Glutamatergic neuron (in vitro differentiated cells): ENCODE data around the gene CLIC1. TPM values are rescaled to one million over a fixed set of nuclear protein-coding genes. Genes with fewer than 3 reads are reported as not detected.
A peak's percentile ranks its signal among the peaks of the same experiment; 100 is the strongest.
"Not testable (repeated sequence)": the region's sequence is repeated elsewhere in the genome, so short reads cannot be mapped to it uniquely, and the experiment has no call there.

Experiments used
- DNase-seq: peaks from one replicate; pipeline ENCODE4 v3.0.0; 2022
- H3K27ac Mint-ChIP-seq: one replicate; pipeline ENCODE4 v1.8.0; 2020; ENCODE audit warnings: mild to moderate bottlenecking, mixed read lengths, inconsistent platforms; ENCODE audit not compliant: unreplicated experiment
- H3K27me3 Mint-ChIP-seq: one replicate; pipeline ENCODE4 v1.8.0; 2020; ENCODE audit warnings: mild to moderate bottlenecking, moderate library complexity, mixed read lengths, inconsistent platforms; ENCODE audit not compliant: unreplicated experiment
- H3K36me3 Mint-ChIP-seq: one replicate; pipeline ENCODE4 v1.8.0; 2020; ENCODE audit warnings: mild to moderate bottlenecking, mixed read lengths, inconsistent platforms; ENCODE audit not compliant: unreplicated experiment
- H3K4me1 Mint-ChIP-seq: one replicate; pipeline ENCODE4 v1.8.0; 2020; ENCODE audit warnings: mild to moderate bottlenecking, low read depth, mixed read lengths, inconsistent platforms; ENCODE audit not compliant: unreplicated experiment
- H3K4me3 Mint-ChIP-seq: one replicate; pipeline ENCODE4 v1.8.0; 2020; ENCODE audit warnings: mild to moderate bottlenecking, mixed read lengths, inconsistent platforms; ENCODE audit not compliant: unreplicated experiment
- H3K9me3 Mint-ChIP-seq: one replicate; pipeline ENCODE4 v1.8.0; 2020; ENCODE audit warnings: mild to moderate bottlenecking, moderate library complexity, mixed read lengths, inconsistent platforms; ENCODE audit not compliant: unreplicated experiment
- CTCF ChIP-seq: fragments of 200-600 bp; sonication (generic); IDR thresholded peaks from one replicate; pipeline ENCODE4 v1.5.0; 2021; ENCODE audit not compliant: partially characterized antibody, unreplicated experiment
- total RNA-seq: library from RNA; stranded (reverse); fragmentation: NEBNext Ultra II Directional; extraction: Animal tissue kit (Norgen Biotek cat#: 25700); gene quantifications from one replicate; pipeline ENCODE4 v1.2.1, GENCODE V29; 2021; ENCODE audit not compliant: unreplicated experiment

The CLIC1 gene
- total RNA-seq, 1 donor from 2014 or later: 310 TPM

DNA sequence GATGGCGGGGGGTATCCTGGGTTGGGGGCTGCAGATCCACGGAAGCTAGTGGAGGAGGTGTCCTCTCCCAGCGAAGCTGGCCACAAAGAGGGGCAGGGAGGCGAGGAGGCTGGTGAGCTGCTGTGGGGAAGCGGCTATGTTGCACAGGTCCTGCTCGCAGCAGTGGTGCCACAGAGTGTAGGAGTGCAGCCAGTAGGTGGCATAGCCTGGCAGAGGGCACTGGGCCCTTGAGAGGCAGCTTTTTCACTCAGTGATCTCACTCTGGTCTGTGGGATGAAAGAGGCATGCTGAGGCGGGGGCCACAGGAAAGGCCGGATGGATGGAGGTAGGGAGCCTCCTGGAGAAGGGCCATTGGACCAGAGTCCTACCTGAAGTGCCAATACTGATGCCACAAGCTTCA is 24.0 kb downstream of the CLIC1 start:
- H3K27ac Mint-ChIP-seq: no peak overlapping the region

DNA sequence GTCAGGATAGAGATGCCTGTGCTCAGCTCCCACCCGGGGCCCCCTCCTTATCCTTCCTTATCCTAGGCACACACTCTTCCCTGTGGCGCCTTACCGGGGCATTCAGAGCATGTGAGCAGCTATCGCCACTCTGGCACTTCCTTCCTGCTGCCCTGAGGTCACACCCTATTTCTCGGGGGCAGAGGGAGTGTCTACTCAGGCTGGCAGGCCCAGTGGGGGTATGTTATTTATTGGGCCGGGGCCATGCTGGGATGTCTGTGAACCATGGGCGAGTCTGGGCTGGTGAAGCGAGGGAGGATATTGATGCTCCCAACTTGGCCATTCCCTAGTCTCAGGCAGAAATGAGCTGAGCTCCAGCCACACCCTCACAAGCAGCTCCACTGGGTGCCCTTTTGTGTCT is 25.1 kb downstream of the CLIC1 start:
- no peak for TF ChIP-seq CTCF
- no peak overlapping the region for H3K4me3 Mint-ChIP-seq
- peaks cover 17% of the 10 kb centered on the region for H3K4me1 Mint-ChIP-seq
- H3K9me3 Mint-ChIP-seq: peaks cover 9% of the 10 kb centered on the region
- H3K27me3 Mint-ChIP-seq: peaks cover 10% of the 10 kb centered on the region
- no peak overlapping the region for H3K27ac Mint-ChIP-seq
- no peak for DNase-seq
- H3K36me3 Mint-ChIP-seq: no peaks in the 10 kb centered on the region

More for the DNA sequence above, 24.0 kb downstream of the CLIC1 start:
- TF ChIP-seq CTCF: no peak
- H3K9me3 Mint-ChIP-seq: peaks cover 9% of the 10 kb centered on the region
- no peaks in the 10 kb centered on the region for H3K36me3 Mint-ChIP-seq
- DNase-seq: no peak
- H3K27me3 Mint-ChIP-seq: peaks cover 10% of the 10 kb centered on the region
- no peak overlapping the region for H3K4me3 Mint-ChIP-seq
- peaks cover 17% of the 10 kb centered on the region for H3K4me1 Mint-ChIP-seq

DNA sequence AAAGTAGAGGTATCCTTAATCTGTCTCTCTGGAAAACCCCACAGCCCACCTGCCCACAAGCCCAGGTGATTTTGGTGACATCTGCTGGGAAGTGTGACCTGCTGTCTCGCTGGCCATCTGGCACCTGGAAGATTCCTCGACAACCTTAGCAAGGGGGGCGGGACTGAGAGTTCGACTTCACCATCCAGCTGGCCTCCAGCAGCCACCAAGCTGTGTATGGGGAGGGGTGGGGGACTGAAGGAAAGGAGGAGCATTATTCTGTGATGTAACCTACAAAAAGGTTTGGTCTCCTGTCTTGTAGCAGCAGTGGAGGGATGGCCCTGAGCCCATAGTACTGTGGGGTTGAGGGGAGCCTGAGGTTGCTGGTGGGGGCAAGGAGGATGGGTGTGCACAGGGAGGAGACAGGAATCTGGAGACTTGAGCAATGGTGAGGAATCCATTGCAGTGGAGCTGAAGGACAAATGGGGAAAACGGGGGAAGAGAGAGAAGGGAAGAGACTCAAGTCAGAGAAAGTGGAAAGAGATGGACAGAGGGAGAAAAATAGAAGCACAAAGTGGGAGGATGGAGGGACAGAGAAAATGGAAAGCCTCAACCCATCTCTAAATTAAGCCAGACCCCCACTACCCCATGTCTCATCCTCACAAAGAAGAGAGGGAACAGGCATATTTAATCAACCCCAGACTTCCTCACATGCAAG is 25.7 kb downstream of the CLIC1 start:
- no peak for TF ChIP-seq CTCF
- Mint-ChIP-seq H3K27ac (peak overlapping the region; percentile 25), H3K9me3 (peaks cover 9% of the 10 kb centered on the region), H3K27me3 (peaks cover 10% of the 10 kb centered on the region), H3K4me3 (peak overlapping the region; percentile 11), H3K36me3 (no peaks in the 10 kb centered on the region), H3K4me1 (peaks cover 17% of the 10 kb centered on the region)
- no peak for DNase-seq

DNA sequence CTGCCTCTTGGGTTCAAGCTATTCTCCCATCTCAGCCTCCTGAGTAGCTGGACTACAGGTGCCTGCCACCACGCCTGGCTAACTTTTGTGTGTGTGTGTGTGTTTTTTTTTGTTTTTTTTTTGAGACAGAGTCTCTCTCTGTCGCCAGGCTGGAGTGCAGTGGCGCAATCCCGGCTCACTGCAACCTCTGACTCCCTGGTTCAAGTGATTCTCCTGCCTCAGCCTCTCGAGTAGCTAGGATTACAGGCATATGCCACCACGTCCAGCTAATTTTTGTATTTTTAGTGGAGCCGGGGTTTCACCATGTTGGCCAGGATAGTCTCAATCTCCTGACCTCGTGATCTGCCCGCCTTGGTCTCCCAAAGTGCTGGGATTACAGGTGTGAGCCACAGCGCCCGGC is 27.2 kb downstream of the CLIC1 start:
- not testable (repeated sequence) for H3K4me3 Mint-ChIP-seq, H3K9me3 Mint-ChIP-seq, H3K27ac Mint-ChIP-seq, H3K36me3 Mint-ChIP-seq, DNase-seq, H3K27me3 Mint-ChIP-seq
- peaks cover 12% of the 10 kb centered on the region for H3K4me1 Mint-ChIP-seq

GRCh38 chr6:31708224-31708623 is 28.1 kb downstream of the CLIC1 start:
- Mint-ChIP-seq H3K9me3 (peaks cover 14% of the 10 kb centered on the region), H3K27me3 (peaks cover 9% of the 10 kb centered on the region), H3K36me3 (no peaks in the 10 kb centered on the region), H3K4me1 (peaks cover 8% of the 10 kb centered on the region), H3K27ac (no peak overlapping the region), H3K4me3 (no peak overlapping the region)
- TF ChIP-seq CTCF: no peak
- DNase-seq: no peak
